K562 (cell line): ENCODE measurements around the gene OPA1. TPM values are rescaled to one million over a fixed set of nuclear protein-coding genes. Genes with fewer than 3 reads are reported as not detected.

ENCODE experiments used
- KAT8 ChIP-seq: fragments of 450-650 bp; IDR thresholded peaks from 2 replicates; pipeline ENCODE4 v1.6.1; 2016; ENCODE audit warnings: low read depth, mild to moderate bottlenecking
- NR1H2 ChIP-seq: sonication (generic); formaldehyde crosslinking; IDR thresholded peaks from 2 replicates; pipeline ENCODE4 v1.4.0; 2020; ENCODE audit warnings: mild to moderate bottlenecking, missing genetic modification reagents
- POLR2A ChIP-seq: fragments of 450-650 bp; conservative IDR thresholded peaks from 2 replicates; pipeline ENCODE4 v1.6.1; 2016
- POLR2B ChIP-seq: fragments of 450-650 bp; IDR thresholded peaks from 2 replicates; pipeline ENCODE4 v1.6.1; 2018; ENCODE audit warnings: low read depth; ENCODE audit not compliant: partially characterized antibody
- POLR2H ChIP-seq: IDR thresholded peaks from 2 replicates; pipeline ENCODE4 v1.6.1; 2016; ENCODE audit warnings: missing genetic modification characterization, low read depth, mild to moderate bottlenecking, control low read depth, missing compliant biosample characterization, moderate library complexity
- PTTG1 ChIP-seq: fragments of 450-650 bp; IDR thresholded peaks from 2 replicates; pipeline ENCODE4 v1.6.1; 2016; ENCODE audit warnings: low read depth, mild to moderate bottlenecking, missing genetic modification characterization, missing compliant biosample characterization
- SAFB ChIP-seq: fragments of 200-400 bp; formaldehyde crosslinking; IDR thresholded peaks from 2 replicates; pipeline ENCODE4 v1.6.1; 2017; ENCODE audit warnings: low read depth, low read length, borderline replicate concordance
- SIN3A ChIP-seq, 2 experiments: fragments of 150-350 bp in 1 of 2; IDR thresholded peaks; 2 replicates each; pipeline ENCODE4 v1.6.1; 2011 to 2016; ENCODE audit warnings: borderline replicate concordance in 2 of 2, low read depth in 2 of 2, low read length in 2 of 2, mild to moderate bottlenecking in 2 of 2, moderate library complexity in 2 of 2; ENCODE audit not compliant: control insufficient read depth in 1 of 2
- SREBF1 ChIP-seq: fragments of 150-350 bp; IDR thresholded peaks from 2 replicates; pipeline ENCODE4 v1.6.1; 2014; ENCODE audit warnings: antibody characterized with exemption, low read depth, low read length, borderline replicate concordance
- TBP ChIP-seq: optimal IDR thresholded peaks from 2 replicates; pipeline ENCODE3; 2011; ENCODE audit warnings: low read depth, low read length, improper control_type of control experiment
- ZNF197 ChIP-seq: fragments of 200-800 bp; sonication (Bioruptor generic); IDR thresholded peaks from 2 replicates; pipeline ENCODE4 v1.6.1; 2016; ENCODE audit warnings: low read depth, missing genetic modification characterization, missing compliant biosample characterization
- ZNF41 ChIP-seq: fragments of 250-450 bp; sonication (Bioruptor Pico); conservative IDR thresholded peaks from 2 replicates; pipeline ENCODE4 v1.4.0; 2020; ENCODE audit warnings: mild to moderate bottlenecking
- polyA plus RNA-seq, 8 experiments: library from polyadenylated mRNA; depleted of rRNA in 4 of 8; stranded (reverse) in 5 of 8; unstranded in 3 of 8; fragments of >200 nt; fragmentation: Nextera tagmentation in 2 of 8; fragmentation: Illumina TruSeq in 1 of 8; extraction: Ambion mirVana in 2 of 8; extraction: Trizol in 1 of 8; gene quantifications; 2 replicates each; pipeline versions ENCODE4 v1.2.1 to v1.2.3, GENCODE V29; 2011 to 2014; ENCODE audit warnings: inconsistent platforms in 1 of 8, missing spikeins in 1 of 8
- total RNA-seq, 7 experiments: library from RNA; depleted of rRNA in 6 of 7; stranded (reverse); fragments of >200 nt in 6 of 7; fragmentation: Illumina TruSeq in 2 of 7; extraction: Trizol in 2 of 7; gene quantifications; 2 replicates each; pipeline versions ENCODE4 v1.2.1 to v1.2.3, GENCODE V29; 2011 to 2021; ENCODE audit warnings: low replicate concordance in 1 of 7
- TF ChIP-seq, protein P1 (sequence below), 2 experiments: fragments of 450-650 bp in 1 of 2; IDR thresholded peaks; 2 replicates each; pipeline ENCODE4 v1.6.1; 2011 to 2017; ENCODE audit warnings: low read depth in 2 of 2, antibody characterized with exemption in 1 of 2, borderline replicate concordance in 1 of 2, low read length in 1 of 2, mild to moderate bottlenecking in 1 of 2, mixed read lengths in 1 of 2; ENCODE audit not compliant: control insufficient read depth in 1 of 2
- TF ChIP-seq, protein P2 (sequence below), 2 experiments: fragments of 450-650 bp; formaldehyde crosslinking in 1 of 2; IDR thresholded peaks; 2 replicates each; pipeline versions ENCODE4 v1.4.0 to v1.6.1; 2014 to 2020; ENCODE audit warnings: mild to moderate bottlenecking in 2 of 2, borderline replicate concordance in 1 of 2, low read depth in 1 of 2
- TF ChIP-seq, protein P3 (sequence below): sonication (generic); formaldehyde crosslinking; IDR thresholded peaks from 2 replicates; pipeline ENCODE4 v1.9.0; 2022; ENCODE audit warnings: mild to moderate bottlenecking, missing genetic modification reagents

Gene OPA1
- total and polyA plus RNA-seq, 9 of the 15 experiments (the other 6 are each of a cell fraction or from before 2014, with no cell fraction given) = 19.7 to 127 (median 94.7) TPM

DNA sequence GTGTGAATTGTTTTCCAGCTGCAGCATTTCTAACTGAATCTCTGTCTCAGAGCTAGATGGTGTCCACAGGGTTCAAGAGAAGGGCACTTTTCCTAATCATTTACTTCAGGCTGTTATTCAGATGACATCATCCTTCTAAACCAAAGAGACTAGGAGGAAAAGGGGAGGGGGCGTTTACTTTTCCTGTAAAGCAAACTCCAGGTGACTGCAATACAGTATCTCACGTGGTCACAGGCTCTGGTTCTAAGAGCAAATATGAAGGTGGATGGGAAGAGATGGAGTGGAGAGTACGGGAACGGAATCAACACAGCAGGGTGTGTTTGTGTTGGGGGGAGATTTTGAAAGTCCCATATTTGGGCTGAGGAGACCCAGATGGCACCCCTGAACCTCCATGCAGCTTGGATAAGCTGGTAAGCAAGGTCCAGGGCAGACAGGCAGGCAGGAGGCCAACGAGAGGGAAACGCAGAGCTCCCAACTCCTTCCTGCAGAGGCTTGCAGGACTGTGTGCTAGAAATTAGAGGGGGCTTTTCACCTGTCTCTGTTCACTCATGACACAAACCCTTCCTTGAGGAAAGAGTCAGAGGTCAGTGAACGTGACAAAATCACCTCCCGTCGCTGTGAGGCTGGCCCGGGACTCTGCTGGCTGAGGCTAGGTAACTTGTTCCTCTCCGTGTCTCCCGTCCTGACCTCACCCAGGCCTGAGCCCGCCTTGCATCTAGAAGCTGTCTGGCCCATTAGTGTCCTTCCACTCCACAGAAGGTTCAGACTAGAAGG lies 151.2 kb downstream of the OPA1 start (continued):
- TF ChIP-seq, protein P1, sequence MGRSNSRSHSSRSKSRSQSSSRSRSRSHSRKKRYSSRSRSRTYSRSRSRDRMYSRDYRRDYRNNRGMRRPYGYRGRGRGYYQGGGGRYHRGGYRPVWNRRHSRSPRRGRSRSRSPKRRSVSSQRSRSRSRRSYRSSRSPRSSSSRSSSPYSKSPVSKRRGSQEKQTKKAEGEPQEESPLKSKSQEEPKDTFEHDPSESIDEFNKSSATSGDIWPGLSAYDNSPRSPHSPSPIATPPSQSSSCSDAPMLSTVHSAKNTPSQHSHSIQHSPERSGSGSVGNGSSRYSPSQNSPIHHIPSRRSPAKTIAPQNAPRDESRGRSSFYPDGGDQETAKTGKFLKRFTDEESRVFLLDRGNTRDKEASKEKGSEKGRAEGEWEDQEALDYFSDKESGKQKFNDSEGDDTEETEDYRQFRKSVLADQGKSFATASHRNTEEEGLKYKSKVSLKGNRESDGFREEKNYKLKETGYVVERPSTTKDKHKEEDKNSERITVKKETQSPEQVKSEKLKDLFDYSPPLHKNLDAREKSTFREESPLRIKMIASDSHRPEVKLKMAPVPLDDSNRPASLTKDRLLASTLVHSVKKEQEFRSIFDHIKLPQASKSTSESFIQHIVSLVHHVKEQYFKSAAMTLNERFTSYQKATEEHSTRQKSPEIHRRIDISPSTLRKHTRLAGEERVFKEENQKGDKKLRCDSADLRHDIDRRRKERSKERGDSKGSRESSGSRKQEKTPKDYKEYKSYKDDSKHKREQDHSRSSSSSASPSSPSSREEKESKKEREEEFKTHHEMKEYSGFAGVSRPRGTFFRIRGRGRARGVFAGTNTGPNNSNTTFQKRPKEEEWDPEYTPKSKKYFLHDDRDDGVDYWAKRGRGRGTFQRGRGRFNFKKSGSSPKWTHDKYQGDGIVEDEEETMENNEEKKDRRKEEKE (IDR thresholded peaks at IDR 0.05; ENCODE audit: borderline replicate concordance in 1 of 2, control insufficient read depth in 1 of 2, low read depth in 2 of 2, low read length in 1 of 2) = no peak
- TF ChIP-seq SIN3A (IDR thresholded peaks at IDR 0.05; ENCODE audit: borderline replicate concordance in 2 of 2, control insufficient read depth in 1 of 2, low read depth in 2 of 2, low read length in 2 of 2) (no peak), ZNF41 (CRISPR knock-in tag) (no peak), NR1H2 (CRISPR knock-in tag) (no peak), TBP (no peak), ZNF197 (CRISPR knock-in tag) (no peak), PTTG1 (tag) (no peak), SREBF1 (no peak), POLR2H (tag) (no peak), SAFB (no peak), KAT8 (no peak), POLR2B (no peak), POLR2A (no peak)
- TF ChIP-seq, protein P2, sequence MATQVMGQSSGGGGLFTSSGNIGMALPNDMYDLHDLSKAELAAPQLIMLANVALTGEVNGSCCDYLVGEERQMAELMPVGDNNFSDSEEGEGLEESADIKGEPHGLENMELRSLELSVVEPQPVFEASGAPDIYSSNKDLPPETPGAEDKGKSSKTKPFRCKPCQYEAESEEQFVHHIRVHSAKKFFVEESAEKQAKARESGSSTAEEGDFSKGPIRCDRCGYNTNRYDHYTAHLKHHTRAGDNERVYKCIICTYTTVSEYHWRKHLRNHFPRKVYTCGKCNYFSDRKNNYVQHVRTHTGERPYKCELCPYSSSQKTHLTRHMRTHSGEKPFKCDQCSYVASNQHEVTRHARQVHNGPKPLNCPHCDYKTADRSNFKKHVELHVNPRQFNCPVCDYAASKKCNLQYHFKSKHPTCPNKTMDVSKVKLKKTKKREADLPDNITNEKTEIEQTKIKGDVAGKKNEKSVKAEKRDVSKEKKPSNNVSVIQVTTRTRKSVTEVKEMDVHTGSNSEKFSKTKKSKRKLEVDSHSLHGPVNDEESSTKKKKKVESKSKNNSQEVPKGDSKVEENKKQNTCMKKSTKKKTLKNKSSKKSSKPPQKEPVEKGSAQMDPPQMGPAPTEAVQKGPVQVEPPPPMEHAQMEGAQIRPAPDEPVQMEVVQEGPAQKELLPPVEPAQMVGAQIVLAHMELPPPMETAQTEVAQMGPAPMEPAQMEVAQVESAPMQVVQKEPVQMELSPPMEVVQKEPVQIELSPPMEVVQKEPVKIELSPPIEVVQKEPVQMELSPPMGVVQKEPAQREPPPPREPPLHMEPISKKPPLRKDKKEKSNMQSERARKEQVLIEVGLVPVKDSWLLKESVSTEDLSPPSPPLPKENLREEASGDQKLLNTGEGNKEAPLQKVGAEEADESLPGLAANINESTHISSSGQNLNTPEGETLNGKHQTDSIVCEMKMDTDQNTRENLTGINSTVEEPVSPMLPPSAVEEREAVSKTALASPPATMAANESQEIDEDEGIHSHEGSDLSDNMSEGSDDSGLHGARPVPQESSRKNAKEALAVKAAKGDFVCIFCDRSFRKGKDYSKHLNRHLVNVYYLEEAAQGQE (IDR thresholded peaks at IDR 0.05; ENCODE audit: borderline replicate concordance) = no peak
- TF ChIP-seq, protein P2 (CRISPR knock-in tag; IDR thresholded peaks at IDR 0.05; ENCODE audit: low read depth) = no peak
- TF ChIP-seq, protein P3, sequence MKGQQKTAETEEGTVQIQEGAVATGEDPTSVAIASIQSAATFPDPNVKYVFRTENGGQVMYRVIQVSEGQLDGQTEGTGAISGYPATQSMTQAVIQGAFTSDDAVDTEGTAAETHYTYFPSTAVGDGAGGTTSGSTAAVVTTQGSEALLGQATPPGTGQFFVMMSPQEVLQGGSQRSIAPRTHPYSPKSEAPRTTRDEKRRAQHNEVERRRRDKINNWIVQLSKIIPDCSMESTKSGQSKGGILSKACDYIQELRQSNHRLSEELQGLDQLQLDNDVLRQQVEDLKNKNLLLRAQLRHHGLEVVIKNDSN = 0 out of 2 replicates have a peak, but pooled peaks have one; percentile 8
